Stimulated activated naive CD8-positive, alpha-beta T cell treated with anti-CD3 and anti-CD28 coated beads, Interleukin-15, amount 100 ng/mL, for 72 hours (primary cell): ENCODE results near the gene IQSEC3.
"Not testable (repeated sequence)": the region's sequence is repeated elsewhere in the genome, so short reads cannot be mapped to it uniquely, and the experiment has no call there.

Experiments
- ATAC-seq: fragments of 150-1000 bp; cut with Tn5 transposase; 2 replicates; pipeline ENCODE4 v1.10.0; 2021; ENCODE audit warnings: mild to moderate bottlenecking, moderate library complexity
- DNase-seq, 2 donors: peaks; one replicate each; pipeline ENCODE4 v3.0.0; 2021 to 2022
- H3K27ac Mint-ChIP-seq, 2 donors: one replicate each; pipeline ENCODE4 v1.8.0; 2022; ENCODE audit warnings: mild to moderate bottlenecking in 2 of 2, mixed read lengths in 2 of 2, moderate library complexity in 2 of 2
- H3K27me3 Mint-ChIP-seq: one replicate; pipeline ENCODE4 v1.8.0; 2022; ENCODE audit warnings: mixed read lengths
- H3K4me1 Mint-ChIP-seq: one replicate; pipeline ENCODE4 v1.8.0; 2022; ENCODE audit warnings: mild to moderate bottlenecking, mixed read lengths
- H3K4me3 Mint-ChIP-seq, 2 donors: one replicate each; pipeline ENCODE4 v1.8.0; 2022; ENCODE audit warnings: mild to moderate bottlenecking in 2 of 2, mixed read lengths in 2 of 2, moderate library complexity in 1 of 2
- H3K9me3 Mint-ChIP-seq, 2 donors: one replicate each; pipeline ENCODE4 v1.8.0; 2022; ENCODE audit warnings: mixed read lengths in 2 of 2

IQSEC3 gene

GRCh38 chr12:131008-131407, 64.4 kb downstream of the IQSEC3 start:
- H3K4me3 Mint-ChIP-seq: no peak overlapping the region
- H3K27me3 Mint-ChIP-seq: peaks cover 17% of the 10 kb centered on the region
- H3K27ac Mint-ChIP-seq: no peak overlapping the region
- no peaks in the 10 kb centered on the region for H3K9me3 Mint-ChIP-seq
- DNase-seq (no peak), ATAC-seq (no peak)
- no peaks in the 10 kb centered on the region for H3K4me1 Mint-ChIP-seq

- ATAC-seq (no peak), DNase-seq (no peak)
- Mint-ChIP-seq H3K4me3 (no peak overlapping the region), H3K9me3 (no peaks in the 10 kb centered on the region), H3K27ac (peak overlapping the region in 1 of 2 donors; percentile 69), H3K4me1 (no peaks in the 10 kb centered on the region), H3K27me3 (peaks cover 17% of the 10 kb centered on the region)
Observed at GRCh38 chr12:131732-132495, 65.3 kb downstream of the IQSEC3 start.

- not testable (repeated sequence) for H3K9me3 Mint-ChIP-seq, DNase-seq, H3K4me1 Mint-ChIP-seq, ATAC-seq, H3K4me3 Mint-ChIP-seq
- Mint-ChIP-seq H3K27me3 (peaks cover 17% of the 10 kb centered on the region), H3K27ac (peak overlapping the region in 1 of 2 donors; percentile 28)
Observed at GRCh38 chr12:133616-134232, 67.2 kb downstream of the IQSEC3 start.

GRCh38 chr12:135138-135537, 68.6 kb downstream of the IQSEC3 start:
- no peak overlapping the region for H3K27ac Mint-ChIP-seq
- H3K4me1 Mint-ChIP-seq: peaks cover 10% of the 10 kb centered on the region
- no peak overlapping the region for H3K4me3 Mint-ChIP-seq
- H3K27me3 Mint-ChIP-seq: peaks cover 31% of the 10 kb centered on the region
- H3K9me3 Mint-ChIP-seq: no peaks in the 10 kb centered on the region
- ATAC-seq: no peak
- DNase-seq: no peak

- Mint-ChIP-seq H3K4me1 (peaks cover 15% of the 10 kb centered on the region), H3K27ac (no peak overlapping the region), H3K4me3 (peak overlapping the region; percentile 60 to 79), H3K27me3 (peaks cover 43% of the 10 kb centered on the region), H3K9me3 (no peaks in the 10 kb centered on the region)
- peak; percentile 41 for ATAC-seq
- DNase-seq: no peak
Observed at GRCh38 chr12:138171-138897, 71.8 kb downstream of the IQSEC3 start.

- H3K27ac Mint-ChIP-seq: peak overlapping the region in 1 of 2 donors; percentile 78
- peak; percentile 25 to 28 for DNase-seq
- no peaks in the 10 kb centered on the region for H3K9me3 Mint-ChIP-seq
- peaks cover 41% of the 10 kb centered on the region for H3K27me3 Mint-ChIP-seq
- peak; percentile 71 for ATAC-seq
- H3K4me3 Mint-ChIP-seq: peak overlapping the region; percentile 60 to 79
- peaks cover 17% of the 10 kb centered on the region for H3K4me1 Mint-ChIP-seq
Observed at GRCh38 chr12:138898-139534, 72.4 kb downstream of the IQSEC3 start.

- peaks cover 22% of the 10 kb centered on the region for H3K4me1 Mint-ChIP-seq
- DNase-seq: no peak
- H3K9me3 Mint-ChIP-seq: no peaks in the 10 kb centered on the region
- H3K4me3 Mint-ChIP-seq: peak overlapping the region; percentile 60 to 79
- H3K27ac Mint-ChIP-seq: peak overlapping the region in 1 of 2 donors; percentile 78
- H3K27me3 Mint-ChIP-seq: peaks cover 41% of the 10 kb centered on the region
- ATAC-seq: no peak
Observed at GRCh38 chr12:139585-139984, 73.0 kb downstream of the IQSEC3 start.

GRCh38 chr12:140162-140561, 73.6 kb downstream of the IQSEC3 start:
- Mint-ChIP-seq H3K27ac (no peak overlapping the region), H3K9me3 (no peaks in the 10 kb centered on the region), H3K27me3 (peaks cover 41% of the 10 kb centered on the region), H3K4me1 (peaks cover 23% of the 10 kb centered on the region), H3K4me3 (no peak overlapping the region)
- DNase-seq (no peak), ATAC-seq (no peak)

GRCh38 chr12:143964-144649, 77.5 kb downstream of the IQSEC3 start:
- no peaks in the 10 kb centered on the region for H3K9me3 Mint-ChIP-seq
- peaks cover 21% of the 10 kb centered on the region for H3K4me1 Mint-ChIP-seq
- no peak overlapping the region for H3K27ac Mint-ChIP-seq
- ATAC-seq: no peak
- H3K4me3 Mint-ChIP-seq: no peak overlapping the region
- peaks cover 38% of the 10 kb centered on the region for H3K27me3 Mint-ChIP-seq
- no peak for DNase-seq

- Mint-ChIP-seq H3K4me3 (no peak overlapping the region), H3K27me3 (peaks cover 31% of the 10 kb centered on the region), H3K4me1 (peaks cover 15% of the 10 kb centered on the region), H3K27ac (no peak overlapping the region), H3K9me3 (no peaks in the 10 kb centered on the region)
- DNase-seq (no peak), ATAC-seq (no peak)
Observed at GRCh38 chr12:144650-145284, 78.2 kb downstream of the IQSEC3 start.

- Mint-ChIP-seq H3K9me3 (no peaks in the 10 kb centered on the region), H3K4me3 (no peak overlapping the region), H3K27ac (no peak overlapping the region), H3K4me1 (peaks cover 13% of the 10 kb centered on the region), H3K27me3 (peaks cover 24% of the 10 kb centered on the region)
- DNase-seq (no peak), ATAC-seq (no peak)
Observed at GRCh38 chr12:145369-145960, 78.9 kb downstream of the IQSEC3 start.

GRCh38 chr12:147242-147641, 80.7 kb downstream of the IQSEC3 start:
- Mint-ChIP-seq H3K27me3 (peaks cover 8% of the 10 kb centered on the region), H3K9me3 (no peaks in the 10 kb centered on the region), H3K4me3 (no peak overlapping the region), H3K27ac (no peak overlapping the region), H3K4me1 (peaks cover 8% of the 10 kb centered on the region)
- DNase-seq (no peak), ATAC-seq (no peak)

GRCh38 chr12:148676-149416, 82.3 kb downstream of the IQSEC3 start:
- no peak for DNase-seq

GRCh38 chr12:151579-151978, 85.0 kb downstream of the IQSEC3 start:
- Mint-ChIP-seq H3K9me3 (no peaks in the 10 kb centered on the region), H3K27me3 (no peaks in the 10 kb centered on the region), H3K4me1 (no peaks in the 10 kb centered on the region), H3K27ac (peak overlapping the region in 1 of 2 donors; percentile 15), H3K4me3 (no peak overlapping the region)
- DNase-seq (no peak), ATAC-seq (no peak)

More at GRCh38 chr12:148676-149416, 82.3 kb downstream of the IQSEC3 start:
- Mint-ChIP-seq H3K27me3 (no peaks in the 10 kb centered on the region), H3K27ac (no peak overlapping the region), H3K9me3 (no peaks in the 10 kb centered on the region), H3K4me1 (peaks cover 8% of the 10 kb centered on the region), H3K4me3 (no peak overlapping the region)
- no peak for ATAC-seq
